Coronary artery (tissue), 2 donors: ENCODE measurements around the gene CAPN2.
"Not testable (repeated sequence)": the region's sequence is repeated elsewhere in the genome, so short reads cannot be mapped to it uniquely, and the experiment has no call there.

ENCODE experiments used
- DNase-seq: peaks from one replicate; pipeline ENCODE4 v3.0.0-alpha.2; 2017; ENCODE audit warnings: low spot score
- H3K27ac ChIP-seq, 2 donors: fragments of 200-600 bp; sonication (generic); one replicate each; pipeline ENCODE4 v1.5.1; 2016 to 2019
- H3K4me3 ChIP-seq: fragments of 200-600 bp; sonication (generic); 2 replicates; pipeline ENCODE4 v1.5.1; 2016; ENCODE audit warnings: mild to moderate bottlenecking, moderate library complexity
- CTCF ChIP-seq: fragments of 200-600 bp; sonication (generic); IDR thresholded peaks from one replicate; pipeline ENCODE4 v1.5.1; 2019; ENCODE audit warnings: antibody characterized with exemption

Gene CAPN2

GRCh38 chr1:223732993-223733798, 20.9 kb downstream of the CAPN2 start:
- Histone ChIP-seq H3K27ac (peak overlapping the region in 1 of 2 donors; percentile 38), H3K4me3 (no peak overlapping the region)
- no peak for TF ChIP-seq CTCF
- no peak for DNase-seq

GRCh38 chr1:223733898-223734852, 21.8 kb downstream of the CAPN2 start:
- Histone ChIP-seq H3K4me3 (no peak overlapping the region), H3K27ac (peak overlapping the region in 1 of 2 donors; percentile 38)
- DNase-seq = no peak
- no peak for TF ChIP-seq CTCF

- not testable (repeated sequence) for H3K4me3 ChIP-seq, DNase-seq, H3K27ac ChIP-seq
These were observed 24.3 kb downstream of the CAPN2 start for GRCh38 chr1:223736638-223737037.

- DNase-seq = no peak
- no peak overlapping the region for H3K4me3 ChIP-seq
- no peak overlapping the region for H3K27ac ChIP-seq
- TF ChIP-seq CTCF = no peak
These were observed 25.0 kb downstream of the CAPN2 start for GRCh38 chr1:223737342-223737741.

GRCh38 chr1:223738465-223739365, 26.4 kb downstream of the CAPN2 start:
- DNase-seq = no peak
- Histone ChIP-seq H3K27ac (peak overlapping the region; percentile 59 to 77), H3K4me3 (no peak overlapping the region)
- no peak for TF ChIP-seq CTCF

GRCh38 chr1:223739366-223740037, 27.2 kb downstream of the CAPN2 start:
- no peak overlapping the region for H3K4me3 ChIP-seq
- peak overlapping the region; percentile 59 to 77 for H3K27ac ChIP-seq
- TF ChIP-seq CTCF = no peak
- DNase-seq = no peak

GRCh38 chr1:223740038-223740736, 27.8 kb downstream of the CAPN2 start:
- H3K4me3 ChIP-seq, DNase-seq: not testable (repeated sequence)
- H3K27ac ChIP-seq = peak overlapping the region; percentile 59 to 77
